HG02610 (cell line): ENCODE data around the gene CLN3.
"Not testable (repeated sequence)": the region's sequence is repeated elsewhere in the genome, so short reads cannot be mapped to it uniquely, and the experiment has no call there.

Experiments
- ATAC-seq: cut with Tn5 transposase; IDR thresholded peaks from one replicate; pipeline ENCODE4 v1.9.1; 2021; ENCODE audit warnings: mild to moderate bottlenecking, moderate library complexity; ENCODE audit not compliant: unreplicated experiment

The CLN3 gene

GRCh38 chr16:28495098-28495793 lies 3.4 kb upstream of the CLN3 start:
- ATAC-seq = no peak

GRCh38 chr16:28494121-28494851 lies 2.4 kb upstream of the CLN3 start, which contains the start of gene APOBR:
Gene APOBR (plus strand): TSS chr16:28494643. CDS start chr16:28494682, 39 bp downstream.
- peak; percentile 55 for ATAC-seq

- no peak for ATAC-seq
Observed at GRCh38 chr16:28492511-28492910, 637 bp upstream of the CLN3 start.

- ATAC-seq = no peak
Observed at GRCh38 chr16:28491230-28491969, 474 bp downstream of the CLN3 start.

- ATAC-seq = no peak
Observed at GRCh38 chr16:28486266-28486665, 5.6 kb downstream of the CLN3 start.

GRCh38 chr16:28483361-28483760 lies 8.5 kb downstream of the CLN3 start:
- not testable (repeated sequence) for ATAC-seq

- ATAC-seq = no peak
Observed at GRCh38 chr16:28482026-28482425, 9.8 kb downstream of the CLN3 start.

- ATAC-seq = no peak
Observed at GRCh38 chr16:28478506-28479180, 13.2 kb downstream of the CLN3 start.

GRCh38 chr16:28477311-28477920 lies 14.5 kb downstream of the CLN3 start:
- no peak for ATAC-seq

- ATAC-seq = no peak
Observed at GRCh38 chr16:28475221-28475620, 16.7 kb downstream of the CLN3 start.

- ATAC-seq = no peak
Observed at GRCh38 chr16:28473714-28474265, 18.1 kb downstream of the CLN3 start.

GRCh38 chr16:28447081-28447480 lies 44.8 kb downstream of the CLN3 start:
- ATAC-seq = not testable (repeated sequence)

GRCh38 chr16:28446388-28446787 lies 45.5 kb downstream of the CLN3 start:
- not testable (repeated sequence) for ATAC-seq

GRCh38 chr16:28443943-28444342 lies 47.9 kb downstream of the CLN3 start:
- not testable (repeated sequence) for ATAC-seq

GRCh38 chr16:28438899-28439298 lies 53.0 kb downstream of the CLN3 start:
- not testable (repeated sequence) for ATAC-seq

- ATAC-seq = not testable (repeated sequence)
Observed at GRCh38 chr16:28435340-28435739, 56.5 kb downstream of the CLN3 start.
